Lung (tissue), 12 donors: ENCODE measurements around the gene VCL. TPM values are rescaled to one million over a fixed set of nuclear protein-coding genes. Genes with fewer than 3 reads are reported as not detected.

ENCODE experiments used
- ATAC-seq: fragments of 200-7000 bp; cut with Tn5 transposase; one replicate; pipeline ENCODE4 v1.9.1; 2020; ENCODE audit warnings: moderate number of reproducible peaks; ENCODE audit not compliant: insufficient read depth, low FRiP score
- DNase-seq, 3 donors: peaks; one replicate each; pipeline ENCODE4 v3.0.0-alpha.2; 2013 to 2017
- H3K27ac ChIP-seq, 2 donors: one replicate each; pipeline ENCODE4 v1.5.1; 2013; ENCODE audit warnings: mild to moderate bottlenecking in 2 of 2, moderate library complexity in 2 of 2, control low read depth in 1 of 2, inconsistent platforms in 1 of 2, low read depth in 1 of 2, low read length in 1 of 2
- H3K27me3 ChIP-seq, 3 donors: one replicate each; pipeline ENCODE4 v1.5.1; 2013; ENCODE audit warnings: low read length in 2 of 3; ENCODE audit not compliant: control insufficient read depth in 3 of 3, insufficient read depth in 3 of 3
- H3K36me3 ChIP-seq, 4 donors: one replicate each; pipeline ENCODE4 v1.5.1; 2013; ENCODE audit warnings: low read length in 4 of 4, mild to moderate bottlenecking in 1 of 4, moderate library complexity in 1 of 4; ENCODE audit not compliant: control insufficient read depth in 4 of 4, insufficient read depth in 4 of 4
- H3K4me1 ChIP-seq, 5 donors: one replicate each; pipeline ENCODE4 v1.5.1; 2013; ENCODE audit warnings: low read length in 5 of 5, mild to moderate bottlenecking in 2 of 5, moderate library complexity in 1 of 5; ENCODE audit not compliant: control insufficient read depth in 5 of 5, insufficient read depth in 5 of 5
- H3K4me3 ChIP-seq: one replicate; pipeline ENCODE4 v1.5.1; 2013; ENCODE audit warnings: mild to moderate bottlenecking, control low read depth, moderate library complexity
- H3K9ac ChIP-seq, 2 donors: one replicate each; pipeline ENCODE4 v1.5.1; 2013; ENCODE audit warnings: low read length in 2 of 2, control low read depth in 1 of 2; ENCODE audit not compliant: insufficient read depth in 1 of 2
- H3K9me3 ChIP-seq, 4 donors: one replicate each; pipeline ENCODE4 v1.5.1; 2013; ENCODE audit warnings: low read length in 3 of 4, mild to moderate bottlenecking in 1 of 4, moderate library complexity in 1 of 4; ENCODE audit not compliant: control insufficient read depth in 4 of 4, insufficient read depth in 3 of 4
- WGBS, 2 donors: extraction: QIAGEN DNeasy Blood & Tissue Kit; methylation state at CpG; one replicate each; pipeline ENCODE4 v1.1.7; 2013; 5-methylcytosine and 5-hydroxymethylcytosine counted together
- polyA plus RNA-seq, 2 donors: library from polyadenylated mRNA; stranded (reverse); fragments of 200-250 nt; gene quantifications; one replicate each; pipeline ENCODE4 v1.2.1, GENCODE V29; 2013
- total RNA-seq, 2 donors: library from RNA; depleted of rRNA in 1 of 2; stranded (reverse); fragments of >200 nt in 1 of 2; gene quantifications; one replicate each; pipeline ENCODE4 v1.2.1, GENCODE V29; 2014 to 2021
- TF ChIP-seq, protein P1 (sequence below): IDR thresholded peaks from 2 replicates; pipeline ENCODE4 v1.5.1; 2012; ENCODE audit warnings: mild to moderate bottlenecking; ENCODE audit errors: control extremely low read depth, extremely low read depth
- donor health status: control.
- donor health status: control.
- donor health status: Bipolar disorder and iron deficiency.
- donor health status: healthy.
- donor health status: DM: yes; HTN: yes; CAD: no.

Gene VCL
- total and polyA plus RNA-seq, 4 donors, result 24.5 to 181 (median 86.3) TPM

DNA sequence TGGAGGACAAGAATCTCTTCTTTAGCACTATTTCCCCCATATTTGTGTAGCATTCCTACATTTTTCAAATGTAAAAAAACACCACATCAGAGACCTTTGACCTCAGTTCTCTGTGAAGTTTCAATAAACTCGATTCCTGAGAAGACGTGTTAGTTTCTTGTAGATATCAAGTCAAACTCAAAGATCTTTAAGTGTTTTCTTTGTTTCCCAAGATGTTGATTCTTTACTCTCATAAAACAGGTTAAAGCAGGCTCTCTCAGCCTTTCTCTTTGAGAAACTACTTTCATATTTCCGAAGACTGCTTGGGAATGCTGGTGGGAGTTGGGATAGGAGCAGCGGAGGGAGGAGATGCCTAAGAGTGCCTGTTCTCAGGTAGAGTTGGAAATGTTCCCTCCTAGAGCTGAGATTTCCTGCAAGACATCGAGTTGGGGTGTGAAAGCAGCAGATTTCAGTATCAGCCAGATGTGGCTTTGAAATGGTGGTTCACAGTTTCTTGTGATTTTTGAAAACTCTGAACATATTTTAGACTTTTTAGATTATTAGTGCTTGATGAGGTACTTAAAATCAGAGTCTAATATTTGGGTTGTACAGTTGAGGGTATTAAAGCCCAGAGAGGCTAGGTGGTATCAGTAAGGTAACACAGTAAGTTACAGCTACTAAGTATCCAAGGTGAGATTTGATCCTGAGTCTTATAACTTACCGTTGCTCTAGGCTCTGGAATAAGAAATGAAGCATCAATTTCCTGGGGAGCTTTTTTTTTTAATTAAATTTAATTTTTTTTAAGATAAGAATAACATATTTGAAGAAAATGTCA, 167.0 kb downstream of the VCL start:
- no peak for ATAC-seq
- TF ChIP-seq, protein P1, sequence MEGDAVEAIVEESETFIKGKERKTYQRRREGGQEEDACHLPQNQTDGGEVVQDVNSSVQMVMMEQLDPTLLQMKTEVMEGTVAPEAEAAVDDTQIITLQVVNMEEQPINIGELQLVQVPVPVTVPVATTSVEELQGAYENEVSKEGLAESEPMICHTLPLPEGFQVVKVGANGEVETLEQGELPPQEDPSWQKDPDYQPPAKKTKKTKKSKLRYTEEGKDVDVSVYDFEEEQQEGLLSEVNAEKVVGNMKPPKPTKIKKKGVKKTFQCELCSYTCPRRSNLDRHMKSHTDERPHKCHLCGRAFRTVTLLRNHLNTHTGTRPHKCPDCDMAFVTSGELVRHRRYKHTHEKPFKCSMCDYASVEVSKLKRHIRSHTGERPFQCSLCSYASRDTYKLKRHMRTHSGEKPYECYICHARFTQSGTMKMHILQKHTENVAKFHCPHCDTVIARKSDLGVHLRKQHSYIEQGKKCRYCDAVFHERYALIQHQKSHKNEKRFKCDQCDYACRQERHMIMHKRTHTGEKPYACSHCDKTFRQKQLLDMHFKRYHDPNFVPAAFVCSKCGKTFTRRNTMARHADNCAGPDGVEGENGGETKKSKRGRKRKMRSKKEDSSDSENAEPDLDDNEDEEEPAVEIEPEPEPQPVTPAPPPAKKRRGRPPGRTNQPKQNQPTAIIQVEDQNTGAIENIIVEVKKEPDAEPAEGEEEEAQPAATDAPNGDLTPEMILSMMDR, result no peak

GRCh38 chr10:74165530-74165901, 167.6 kb downstream of the VCL start:
- Histone ChIP-seq H3K27ac (no peak overlapping the region), H3K4me1 (peaks cover 0 to 2% (median 0%) of the 10 kb centered on the region in 5 donors), H3K36me3 (no peaks in the 10 kb centered on the region), H3K4me3 (no peak overlapping the region), H3K27me3 (no peaks in the 10 kb centered on the region), H3K9ac (no peak overlapping the region), H3K9me3 (no peaks in the 10 kb centered on the region)
- TF ChIP-seq, protein P1, result no peak
- 40 to 41% methylated on average over 2 of the region's 2 CpGs for WGBS, 2 donors
- ATAC-seq, result no peak
- no peak for DNase-seq

More for the DNA sequence above, 167.0 kb downstream of the VCL start:
- H3K36me3 ChIP-seq, result no peaks in the 10 kb centered on the region
- peak overlapping the region in 1 of 2 donors; percentile 83 for H3K9ac ChIP-seq
- no peak overlapping the region for H3K4me3 ChIP-seq
- 53 to 66% methylated on average over 6 of the region's 6 CpGs for WGBS, 2 donors
- peak in 2 of 3 donors; percentile 58 to 64 for DNase-seq
- peaks cover 0 to 2% (median 0%) of the 10 kb centered on the region in 5 donors for H3K4me1 ChIP-seq
- no peaks in the 10 kb centered on the region for H3K9me3 ChIP-seq
- no peaks in the 10 kb centered on the region for H3K27me3 ChIP-seq
- H3K27ac ChIP-seq, result peak overlapping the region in 1 of 2 donors; percentile 9

GRCh38 chr10:74167443-74167842, 169.5 kb downstream of the VCL start:
- 25 to 58% methylated on average over 1 of the region's 1 CpG for WGBS, 2 donors
- Histone ChIP-seq H3K27me3 (no peaks in the 10 kb centered on the region), H3K36me3 (no peaks in the 10 kb centered on the region), H3K9me3 (no peaks in the 10 kb centered on the region), H3K9ac (no peak overlapping the region), H3K4me1 (peaks cover 0 to 2% (median 0%) of the 10 kb centered on the region in 5 donors), H3K4me3 (no peak overlapping the region), H3K27ac (no peak overlapping the region)
- DNase-seq (no peak), ATAC-seq (no peak)
- TF ChIP-seq, protein P1, result no peak

Other genes starting within 250 kb of the VCL start
- gene CHCHD1, start 216.1 kb upstream of the VCL start, total RNA-seq, result 10 to 100 TPM; 18.7 to 22.5 TPM
- 10 to 100 TPM; 53.2 to 88.3 TPM for gene CHCHD1, start 216.1 kb upstream of the VCL start, polyA plus RNA-seq
- 100 to 1,000 TPM in 1 of 2 donors, 10 to 100 TPM in 1; 78.0 to 108 TPM for gene ZSWIM8, start 212.5 kb upstream of the VCL start, total RNA-seq
- 100 to 1,000 TPM in 1 of 2 donors, 10 to 100 TPM in 1; 70.3 to 113 TPM for gene ZSWIM8, start 212.5 kb upstream of the VCL start, polyA plus RNA-seq
- gene NDST2, start 186.5 kb upstream of the VCL start, total RNA-seq, result 10 to 100 TPM; 30.8 to 38.7 TPM
- 10 to 100 TPM; 10.9 to 35.3 TPM for gene NDST2, start 186.5 kb upstream of the VCL start, polyA plus RNA-seq
- gene CAMK2G, start 123.6 kb upstream of the VCL start, total RNA-seq, result 10 to 100 TPM; 38.6 to 41.1 TPM
- gene CAMK2G, start 123.6 kb upstream of the VCL start, polyA plus RNA-seq, result 10 to 100 TPM; 15.8 to 19.4 TPM
- gene PLAU, start 87.0 kb upstream of the VCL start, total RNA-seq, result 10 to 100 TPM; 13.5 to 23.0 TPM
- 10 to 100 TPM; 11.6 to 36.7 TPM for gene PLAU, start 87.0 kb upstream of the VCL start, polyA plus RNA-seq
- gene AP3M1, start 152.7 kb downstream of the VCL start, total RNA-seq, result 10 to 100 TPM; 30.6 to 51.9 TPM
- gene AP3M1, start 152.7 kb downstream of the VCL start, polyA plus RNA-seq, result 10 to 100 TPM in 1 of 2 donors, 1 to 10 TPM in 1; 9.0 to 19.3 TPM
- 10 to 100 TPM; 45.8 to 82.3 TPM for gene ADK, start 153.1 kb downstream of the VCL start, total RNA-seq
- gene ADK, start 153.1 kb downstream of the VCL start, polyA plus RNA-seq, result 10 to 100 TPM; 31.6 to 40.1 TPM